Osteocyte (in vitro differentiated cells): Measurements from ENCODE around the gene DRD2. TPM values are rescaled to one million over a fixed set of nuclear protein-coding genes. Genes with fewer than 3 reads are reported as not detected.

Source experiments
- DNase-seq: peaks from one replicate; pipeline ENCODE4 v3.0.0; 2021; ENCODE audit warnings: mixed read lengths; ENCODE audit not compliant: unreplicated experiment; ENCODE audit errors: extremely low spot score
- H3K27ac Mint-ChIP-seq: one replicate; pipeline ENCODE4 v1.8.0; 2021; ENCODE audit warnings: mild to moderate bottlenecking, mixed read lengths; ENCODE audit not compliant: unreplicated experiment
- H3K27me3 Mint-ChIP-seq: one replicate; pipeline ENCODE4 v1.8.0; 2021; ENCODE audit warnings: mixed read lengths; ENCODE audit not compliant: unreplicated experiment
- H3K36me3 Mint-ChIP-seq: one replicate; pipeline ENCODE4 v1.8.0; 2021; ENCODE audit warnings: mixed read lengths; ENCODE audit not compliant: unreplicated experiment
- H3K4me1 Mint-ChIP-seq: one replicate; pipeline ENCODE4 v1.8.0; 2021; ENCODE audit warnings: mixed read lengths; ENCODE audit not compliant: unreplicated experiment
- H3K4me3 Mint-ChIP-seq: one replicate; pipeline ENCODE4 v1.8.0; 2021; ENCODE audit warnings: mild to moderate bottlenecking, moderate library complexity, mixed read lengths; ENCODE audit not compliant: unreplicated experiment
- H3K9me3 Mint-ChIP-seq: one replicate; pipeline ENCODE4 v1.8.0; 2021; ENCODE audit warnings: mixed read lengths; ENCODE audit not compliant: unreplicated experiment
- CTCF ChIP-seq: fragments of 200-600 bp; sonication (generic); IDR thresholded peaks from 2 replicates; pipeline ENCODE4 v1.5.0; 2021; ENCODE audit warnings: antibody characterized with exemption, mild to moderate bottlenecking, moderate library complexity
- total RNA-seq: library from RNA; stranded (reverse); gene quantifications from 2 replicates; pipeline ENCODE4 v1.2.1, GENCODE V29; 2021

The DRD2 gene
- total RNA-seq, 1 donor from 2014 or later = not detected

GRCh38 chr11:113461639-113462038 is 13.6 kb downstream of the DRD2 start:
- no peak for DNase-seq
- H3K4me1 Mint-ChIP-seq = no peaks in the 10 kb centered on the region
- H3K27ac Mint-ChIP-seq = no peak overlapping the region
- peaks cover 20% of the 10 kb centered on the region for H3K27me3 Mint-ChIP-seq
- H3K9me3 Mint-ChIP-seq = no peaks in the 10 kb centered on the region
- no peaks in the 10 kb centered on the region for H3K36me3 Mint-ChIP-seq
- TF ChIP-seq CTCF = no peak
- H3K4me3 Mint-ChIP-seq = no peak overlapping the region

GRCh38 chr11:113460469-113460868 is 14.7 kb downstream of the DRD2 start:
- TF ChIP-seq CTCF = no peak
- Mint-ChIP-seq H3K27me3 (peaks cover 20% of the 10 kb centered on the region), H3K36me3 (no peaks in the 10 kb centered on the region), H3K27ac (no peak overlapping the region), H3K4me3 (no peak overlapping the region), H3K9me3 (no peaks in the 10 kb centered on the region), H3K4me1 (no peaks in the 10 kb centered on the region)
- DNase-seq = no peak

GRCh38 chr11:113458189-113458588 is 17.0 kb downstream of the DRD2 start:
- Mint-ChIP-seq H3K9me3 (no peaks in the 10 kb centered on the region), H3K4me3 (no peak overlapping the region), H3K27ac (no peak overlapping the region), H3K4me1 (no peaks in the 10 kb centered on the region), H3K27me3 (peaks cover 14% of the 10 kb centered on the region), H3K36me3 (no peaks in the 10 kb centered on the region)
- DNase-seq = no peak
- TF ChIP-seq CTCF = no peak

GRCh38 chr11:113457784-113458183 is 17.4 kb downstream of the DRD2 start:
- Mint-ChIP-seq H3K9me3 (no peaks in the 10 kb centered on the region), H3K36me3 (no peaks in the 10 kb centered on the region), H3K27ac (no peak overlapping the region), H3K4me1 (no peaks in the 10 kb centered on the region), H3K4me3 (no peak overlapping the region), H3K27me3 (peaks cover 14% of the 10 kb centered on the region)
- DNase-seq = no peak
- TF ChIP-seq CTCF = no peak

GRCh38 chr11:113454455-113454854 is 20.7 kb downstream of the DRD2 start:
- no peaks in the 10 kb centered on the region for H3K4me1 Mint-ChIP-seq

More at GRCh38 chr11:113454455-113454854, 20.7 kb downstream of the DRD2 start:
- H3K27ac Mint-ChIP-seq = no peak overlapping the region
- H3K4me3 Mint-ChIP-seq = no peak overlapping the region
- H3K36me3 Mint-ChIP-seq = no peaks in the 10 kb centered on the region
- DNase-seq = no peak
- H3K9me3 Mint-ChIP-seq = no peaks in the 10 kb centered on the region
- peaks cover 11% of the 10 kb centered on the region for H3K27me3 Mint-ChIP-seq
- no peak for TF ChIP-seq CTCF
